Esophagus muscularis mucosa (tissue), 4 donors: Measurements from ENCODE around the gene BCAS4. TPM values are rescaled to one million over a fixed set of nuclear protein-coding genes. Genes with fewer than 3 reads are reported as not detected.

Experiments
- DNase-seq: peaks from one replicate; pipeline ENCODE4 v3.0.0-alpha.2; 2017; ENCODE audit errors: extremely low spot score
- H3K27ac ChIP-seq, 4 donors: fragments of 200-600 bp; sonication (generic); replicated peaks in 1 of 4; 1 replicate in 3 of 4; 2 replicates in 1 of 4; pipeline ENCODE4 v1.5.1; 2016 to 2019; ENCODE audit warnings: mild to moderate bottlenecking in 1 of 4
- H3K27me3 ChIP-seq, 4 donors: fragments of 200-600 bp; sonication (generic); one replicate each; pipeline versions ENCODE4 v1.5.1 to v1.6.0; 2016 to 2019
- H3K36me3 ChIP-seq, 4 donors: fragments of 200-600 bp; sonication (generic); one replicate each; pipeline ENCODE4 v1.5.1; 2016 to 2019
- H3K4me1 ChIP-seq, 4 donors: fragments of 200-600 bp; sonication (generic); one replicate each; pipeline ENCODE4 v1.5.1; 2016 to 2019
- H3K4me3 ChIP-seq, 4 donors: fragments of 200-600 bp; sonication (generic); 1 replicate in 2 of 4; 2 replicates in 2 of 4; pipeline ENCODE4 v1.5.1; 2016 to 2019; ENCODE audit warnings: mild to moderate bottlenecking in 4 of 4, moderate library complexity in 1 of 4
- H3K9me3 ChIP-seq, 4 donors: fragments of 200-600 bp; sonication (generic); 1 replicate in 3 of 4; 2 replicates in 1 of 4; pipeline ENCODE4 v1.5.1; 2016 to 2019
- CTCF ChIP-seq, 3 experiments: fragments of 200-600 bp in 2 of 3; fragments of 450-650 bp in 1 of 3; sonication (generic) in 2 of 3; IDR thresholded peaks; one replicate each; pipeline ENCODE4 v1.5.1; 2017 to 2019; ENCODE audit warnings: antibody characterized with exemption in 3 of 3, mild to moderate bottlenecking in 2 of 3, moderate library complexity in 1 of 3
- EP300 ChIP-seq: sonication (generic); formaldehyde crosslinking; IDR thresholded peaks from one replicate; pipeline ENCODE4 v1.6.1; 2017; ENCODE audit warnings: antibody characterized with exemption
- POLR2A ChIP-seq: fragments of 450-650 bp; IDR thresholded peaks from one replicate; pipeline ENCODE4 v1.6.1; 2017; ENCODE audit warnings: antibody characterized with exemption, moderate library complexity, mild to moderate bottlenecking, low read depth
- POLR2AphosphoS5 ChIP-seq, 2 donors: sonication (generic); formaldehyde crosslinking; IDR thresholded peaks; one replicate each; pipeline ENCODE4 v1.6.1; 2017; ENCODE audit warnings: antibody characterized with exemption in 2 of 2
- WGBS: methylation state at CpG from one replicate; pipeline ENCODE4 v1.1.5; 2018; 5-methylcytosine and 5-hydroxymethylcytosine counted together
- intact Hi-C: fragments of 100-400 bp; cut with DNase I; formaldehyde crosslinking; loops from one replicate; pipeline ENCODE4 v1.15.1; 2023
- total RNA-seq, 4 donors: library from RNA; depleted of rRNA; stranded (reverse); fragments of >200 nt; gene quantifications; one replicate each; pipeline versions ENCODE4 v1.1.0 to v1.2.1, GENCODE V29; 2016

The BCAS4 gene
- total RNA-seq, 4 donors from 2014 or later, result 3.1 to 5.4 (median 4.5) TPM

DNA sequence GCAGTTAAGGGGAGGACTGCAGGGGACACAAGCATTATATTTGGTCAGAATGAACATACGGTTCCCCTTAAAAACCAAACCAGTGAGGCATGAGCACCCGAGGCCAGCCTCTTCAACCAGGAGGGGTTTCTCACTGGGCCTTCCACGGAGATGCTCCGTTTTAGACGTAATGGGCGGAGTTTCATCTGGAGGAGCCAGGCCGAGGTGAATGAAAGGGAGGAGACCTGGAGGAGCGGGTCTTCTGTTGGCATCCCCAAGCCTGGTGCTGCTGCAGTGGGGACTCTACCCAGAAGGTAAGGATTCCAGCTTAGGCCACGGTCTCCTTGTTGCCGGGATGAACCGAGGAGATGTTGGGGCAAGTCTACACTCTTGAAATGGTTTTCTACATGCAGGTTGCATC, 89.0 kb downstream of the BCAS4 start:
- 85% methylated on average over 11 of the region's 11 CpGs for whole genome bisulfite sequencing
- H3K4me1 ChIP-seq, result no peaks in the 10 kb centered on the region

DNA sequence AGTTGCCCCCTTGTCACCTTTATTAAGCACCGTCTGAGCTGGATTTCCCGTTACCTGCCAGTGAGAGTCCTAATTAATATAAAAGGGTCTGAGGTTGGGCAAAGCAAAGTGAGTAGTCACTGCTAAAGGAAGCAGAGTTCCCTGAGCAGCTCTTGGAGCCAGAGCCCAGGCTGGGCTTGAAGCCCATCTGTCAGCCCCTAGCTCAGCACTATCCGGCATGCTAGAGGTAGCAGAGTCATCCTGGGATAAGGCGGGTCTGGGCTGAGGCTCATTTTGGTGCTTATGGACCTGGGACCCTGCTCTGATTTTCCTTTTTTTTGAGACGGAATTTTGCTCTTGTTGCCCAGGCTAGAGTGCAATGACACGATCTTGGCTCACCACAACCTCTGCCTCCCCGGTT, 90.2 kb downstream of the BCAS4 start:
- Histone ChIP-seq H3K9me3 (no peaks in the 10 kb centered on the region), H3K27ac (no peak overlapping the region), H3K4me1 (no peaks in the 10 kb centered on the region), H3K27me3 (no peaks in the 10 kb centered on the region), H3K36me3 (peaks cover 5 to 28% (median 12%) of the 10 kb centered on the region in 4 donors), H3K4me3 (no peak overlapping the region)
- intact Hi-C loops, result no loop called here
- TF ChIP-seq POLR2A (no peak), POLR2AphosphoS5 (IDR thresholded peaks at IDR 0.05) (no peak), CTCF (IDR thresholded peaks at IDR 0.05) (no peak), EP300 (no peak)
- WGBS, result 72% methylated on average over 7 of the region's 7 CpGs
- no peak for DNase-seq

More for the DNA sequence above, 89.0 kb downstream of the BCAS4 start:
- H3K27ac ChIP-seq, result no peak overlapping the region
- H3K9me3 ChIP-seq, result no peaks in the 10 kb centered on the region
- TF ChIP-seq POLR2A (no peak), CTCF (IDR thresholded peaks at IDR 0.05) (no peak), EP300 (no peak), POLR2AphosphoS5 (IDR thresholded peaks at IDR 0.05) (no peak)
- intact Hi-C loops, result no loop called here
- H3K4me3 ChIP-seq, result no peak overlapping the region
- peaks cover 0 to 15% (median 3%) of the 10 kb centered on the region in 4 donors for H3K36me3 ChIP-seq
- H3K27me3 ChIP-seq, result no peaks in the 10 kb centered on the region
- no peak for DNase-seq

DNA sequence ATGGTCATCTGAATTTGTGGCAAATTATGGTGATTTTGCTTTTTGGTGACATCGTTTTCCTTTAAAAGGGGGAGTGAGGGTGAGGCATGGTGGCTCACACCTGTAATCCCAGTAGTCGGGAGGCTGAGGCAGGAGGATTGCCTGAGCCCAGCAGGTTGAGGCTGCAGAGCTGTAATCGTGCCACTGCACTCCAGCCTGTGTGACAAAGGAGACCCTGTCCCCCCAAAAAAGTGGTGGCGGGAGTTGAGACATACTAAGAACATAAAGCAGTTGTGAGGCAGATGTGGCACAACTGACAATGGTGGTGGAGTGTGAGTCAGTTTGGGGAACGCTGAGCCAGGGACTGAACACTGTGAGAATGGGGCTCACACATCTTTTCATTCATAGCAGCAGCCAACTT, 90.9 kb downstream of the BCAS4 start:
- WGBS, result 95% methylated on average over 5 of the region's 5 CpGs
- Histone ChIP-seq H3K27me3 (no peaks in the 10 kb centered on the region), H3K27ac (no peak overlapping the region), H3K9me3 (no peaks in the 10 kb centered on the region), H3K4me1 (no peaks in the 10 kb centered on the region), H3K36me3 (peaks cover 6 to 33% (median 16%) of the 10 kb centered on the region in 4 donors), H3K4me3 (no peak overlapping the region)
- intact Hi-C loops, result no loop called here
- TF ChIP-seq POLR2AphosphoS5 (IDR thresholded peaks at IDR 0.05) (no peak), EP300 (no peak), CTCF (IDR thresholded peaks at IDR 0.05) (no peak), POLR2A (no peak)
- no peak for DNase-seq

DNA sequence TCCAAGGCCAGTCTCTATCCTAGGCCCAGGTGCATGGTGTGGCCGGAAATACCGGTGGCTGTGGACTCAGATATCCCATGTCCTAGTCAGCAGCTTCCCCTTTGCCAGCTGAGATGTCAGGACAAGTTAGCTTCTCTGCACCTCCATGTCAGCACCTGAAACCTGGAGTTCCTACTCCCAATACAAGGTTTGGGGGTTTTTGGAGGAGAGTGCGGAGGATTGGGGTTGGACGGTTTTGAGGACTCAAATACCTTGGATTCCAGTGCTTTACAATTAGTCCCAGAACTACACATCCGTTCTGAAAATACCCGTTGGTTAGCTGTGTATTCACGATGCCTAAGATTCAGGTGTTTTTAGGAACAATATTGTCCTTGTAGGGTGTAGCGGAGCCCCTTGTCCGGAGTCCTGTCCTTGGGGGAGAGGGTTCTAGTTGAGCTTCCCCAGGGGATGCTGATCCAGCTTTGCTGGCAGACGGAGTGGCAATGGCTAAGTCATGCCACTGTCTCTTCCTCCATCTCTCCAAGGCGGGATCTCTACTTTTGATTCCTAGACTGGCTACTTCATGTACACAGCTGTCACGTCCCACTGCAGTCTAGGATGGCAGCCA, 91.4 kb downstream of the BCAS4 start:
- no peak overlapping the region for H3K4me3 ChIP-seq
- intact Hi-C loops, result no loop called here
- no peaks in the 10 kb centered on the region for H3K27me3 ChIP-seq
- no peaks in the 10 kb centered on the region for H3K9me3 ChIP-seq
- no peak overlapping the region for H3K27ac ChIP-seq
- no peaks in the 10 kb centered on the region for H3K4me1 ChIP-seq
- WGBS, result 87% methylated on average over 12 of the region's 12 CpGs
- TF ChIP-seq EP300, result no peak
- no peak for TF ChIP-seq POLR2A
- TF ChIP-seq POLR2AphosphoS5 (IDR thresholded peaks at IDR 0.05), result no peak
- TF ChIP-seq CTCF (IDR thresholded peaks at IDR 0.05), result no peak
- H3K36me3 ChIP-seq, result peaks cover 11 to 38% (median 21%) of the 10 kb centered on the region in 4 donors
- no peak for DNase-seq

- no peak overlapping the region for H3K4me3 ChIP-seq
- peaks cover 18 to 51% (median 32%) of the 10 kb centered on the region in 4 donors for H3K36me3 ChIP-seq
- H3K4me1 ChIP-seq, result no peaks in the 10 kb centered on the region
- TF ChIP-seq POLR2AphosphoS5 (IDR thresholded peaks at IDR 0.05) (no peak), EP300 (no peak), CTCF (IDR thresholded peaks at IDR 0.05) (no peak)
- no peaks in the 10 kb centered on the region for H3K27me3 ChIP-seq
- no peak for DNase-seq
- H3K9me3 ChIP-seq, result no peaks in the 10 kb centered on the region
- intact Hi-C loops, result no loop called here
- H3K27ac ChIP-seq, result no peak overlapping the region
- 82% methylated on average over 3 of the region's 3 CpGs for WGBS
Measured at GRCh38 chr20:50887576-50887975, 92.7 kb downstream of the BCAS4 start.
